Medulla oblongata (tissue), 1 donor: ENCODE data around the gene NDEL1.
A peak's percentile ranks its signal among the peaks of the same experiment; 100 is the strongest.

ENCODE experiments used
- DNase-seq: peaks from one replicate; pipeline ENCODE4 v3.0.0-alpha.2; 2015; ENCODE audit errors: extremely low spot score

The NDEL1 gene

DNA sequence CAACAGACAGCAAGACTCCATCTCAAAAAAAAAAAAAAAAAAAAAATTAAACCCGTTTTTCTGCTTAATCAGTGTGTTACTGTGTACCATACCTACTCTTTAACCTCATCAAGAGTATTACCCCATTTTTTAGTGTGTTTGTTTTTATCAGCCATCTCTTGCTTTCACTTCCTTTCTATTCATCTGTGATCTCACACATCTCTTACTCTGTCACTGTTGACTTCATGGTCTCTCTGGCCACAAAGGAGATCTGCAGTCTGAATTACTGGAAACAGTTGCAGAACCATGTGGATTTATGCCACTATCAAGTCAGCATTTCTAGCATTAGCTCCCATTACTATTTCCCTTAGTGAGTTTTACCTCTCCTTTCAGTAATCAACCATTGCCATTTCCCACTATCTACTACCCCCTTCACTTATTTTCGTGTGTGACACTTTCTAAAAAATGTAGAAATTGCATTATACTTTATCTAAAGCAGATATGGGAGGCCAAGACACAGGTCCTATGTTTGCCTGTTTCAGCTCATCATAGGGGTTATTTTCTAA, 20.1 kb downstream of the NDEL1 start:
- no peak for DNase-seq

- DNase-seq = no peak
Observed at GRCh38 chr17:8458128-8458527, 22.4 kb downstream of the NDEL1 start.

- DNase-seq = no peak
Observed at GRCh38 chr17:8459107-8459506, 23.4 kb downstream of the NDEL1 start.

DNA sequence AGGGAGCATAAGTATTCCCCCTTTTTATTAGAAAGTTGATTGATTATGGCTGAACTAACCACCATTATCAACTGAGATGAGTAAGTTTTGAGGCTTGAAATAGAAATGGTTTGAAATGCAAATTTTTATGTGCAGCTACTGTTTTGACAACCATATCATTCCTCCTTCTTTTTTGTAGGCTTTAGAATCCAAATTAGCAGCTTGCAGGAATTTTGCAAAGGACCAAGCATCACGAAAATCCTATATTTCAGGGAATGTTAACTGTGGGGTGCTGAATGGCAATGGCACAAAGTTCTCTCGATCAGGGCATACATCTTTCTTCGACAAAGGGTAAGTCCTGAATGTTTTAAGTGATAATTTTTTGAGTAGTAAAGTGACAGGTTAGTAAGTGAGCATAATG, 24.1 kb downstream of the NDEL1 start:
- DNase-seq = no peak

GRCh38 chr17:8462564-8462963, 26.9 kb downstream of the NDEL1 start:
- no peak for DNase-seq

DNA sequence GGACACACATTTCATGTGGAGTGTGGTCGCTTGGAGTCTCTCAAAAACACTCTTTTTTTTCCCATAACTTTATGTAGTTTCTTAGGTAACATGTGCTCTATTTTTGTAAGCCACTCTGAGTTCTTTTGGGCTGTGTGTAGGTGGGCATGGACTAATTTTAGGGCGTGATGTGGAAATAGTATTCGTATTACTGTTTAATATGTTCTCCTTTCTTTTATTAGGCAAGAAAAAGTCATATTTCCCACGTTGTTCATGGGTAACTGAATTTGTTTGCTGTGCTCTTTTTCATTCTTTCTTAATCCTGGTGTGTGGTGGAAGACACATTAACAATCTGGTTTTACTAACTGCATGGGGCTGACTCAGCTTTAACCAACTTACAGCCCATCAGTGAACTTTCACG, 27.4 kb downstream of the NDEL1 start:
- no peak for DNase-seq

GRCh38 chr17:8464941-8465340, 29.3 kb downstream of the NDEL1 start:
- DNase-seq = no peak

DNA sequence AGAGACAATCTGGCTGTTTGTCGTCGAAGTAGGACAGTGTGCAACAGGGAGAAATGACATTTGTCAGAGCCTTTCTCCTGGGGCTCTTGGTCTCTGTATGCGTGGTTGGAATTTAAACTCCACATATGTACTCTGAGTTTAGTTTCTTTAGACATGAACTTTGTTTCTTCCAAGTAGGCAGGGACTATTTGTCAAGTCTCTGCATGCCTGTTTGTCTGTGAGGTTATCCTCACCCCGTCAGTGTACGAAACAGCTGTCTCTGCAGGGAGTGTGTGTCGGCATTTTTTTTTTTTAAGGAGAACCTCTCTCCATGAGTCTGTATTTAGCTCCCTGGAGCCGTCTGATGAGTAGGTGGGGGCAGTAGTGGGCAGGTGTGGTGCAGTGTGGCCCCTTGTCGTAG, 29.7 kb downstream of the NDEL1 start:
- no peak for DNase-seq

GRCh38 chr17:8465759-8466158, 30.1 kb downstream of the NDEL1 start:
- no peak for DNase-seq

GRCh38 chr17:8466456-8466855, 30.8 kb downstream of the NDEL1 start:
- peak; percentile 28 for DNase-seq

DNA sequence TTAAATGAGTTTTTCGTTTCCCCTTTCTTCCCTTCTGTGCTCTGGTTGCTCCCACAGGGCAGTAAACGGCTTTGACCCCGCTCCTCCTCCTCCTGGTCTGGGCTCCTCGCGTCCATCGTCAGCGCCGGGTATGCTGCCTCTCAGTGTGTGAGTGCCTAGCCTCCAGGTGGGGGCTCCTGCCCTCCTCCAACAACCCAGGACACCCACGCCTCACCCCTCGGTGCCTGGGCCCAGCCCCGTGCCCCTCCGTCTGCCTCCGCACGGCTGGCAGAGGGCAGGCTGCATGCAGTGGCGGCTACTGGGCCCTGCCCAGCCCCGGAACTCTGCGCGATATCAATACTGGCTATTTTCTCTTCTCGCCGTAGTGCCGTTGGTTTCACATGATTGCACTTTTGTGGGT, 31.2 kb downstream of the NDEL1 start:
- DNase-seq = no peak

DNA sequence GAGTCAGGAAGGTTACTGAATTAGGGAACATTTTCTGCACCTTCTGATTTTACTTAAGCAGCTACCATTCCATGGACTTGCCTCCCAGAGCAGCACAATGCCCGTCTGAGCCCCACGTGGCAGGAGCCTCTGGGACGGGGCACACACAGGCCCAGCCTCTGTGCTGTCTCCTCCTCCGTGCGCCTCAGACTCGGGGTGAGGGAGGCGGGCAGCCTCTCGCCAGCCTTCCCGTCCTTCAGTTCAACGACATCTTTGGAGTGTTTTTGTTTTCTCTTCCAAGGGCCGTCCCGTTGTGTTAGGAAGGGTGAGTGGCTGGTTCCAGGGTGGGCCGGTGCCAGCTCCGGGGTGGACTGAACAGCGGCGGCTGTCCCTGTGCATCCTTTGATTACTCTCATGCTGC, 31.8 kb downstream of the NDEL1 start:
- peak; percentile 50 for DNase-seq

GRCh38 chr17:8468127-8468526, 32.4 kb downstream of the NDEL1 start:
- peak; percentile 28 for DNase-seq

DNA sequence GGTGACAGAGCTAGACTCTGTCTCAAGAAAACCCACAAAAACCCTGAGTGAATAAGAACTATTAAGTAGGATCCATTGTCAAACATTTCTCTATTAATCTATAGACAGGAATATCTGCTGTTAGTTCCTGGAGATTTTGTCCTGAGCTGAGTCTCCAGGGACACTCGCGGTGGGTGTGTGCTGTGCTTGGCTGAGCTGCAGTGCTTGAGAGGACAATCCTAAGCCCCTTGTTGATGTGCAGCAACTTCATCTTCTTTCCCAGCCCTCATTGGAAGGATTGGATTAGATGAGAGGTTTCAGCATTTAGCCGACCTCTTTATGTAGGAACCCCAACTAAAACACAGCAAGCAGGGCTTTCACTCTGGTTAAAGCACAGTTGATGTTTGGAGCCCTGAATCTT, 33.3 kb downstream of the NDEL1 start:
- DNase-seq = no peak

DNA sequence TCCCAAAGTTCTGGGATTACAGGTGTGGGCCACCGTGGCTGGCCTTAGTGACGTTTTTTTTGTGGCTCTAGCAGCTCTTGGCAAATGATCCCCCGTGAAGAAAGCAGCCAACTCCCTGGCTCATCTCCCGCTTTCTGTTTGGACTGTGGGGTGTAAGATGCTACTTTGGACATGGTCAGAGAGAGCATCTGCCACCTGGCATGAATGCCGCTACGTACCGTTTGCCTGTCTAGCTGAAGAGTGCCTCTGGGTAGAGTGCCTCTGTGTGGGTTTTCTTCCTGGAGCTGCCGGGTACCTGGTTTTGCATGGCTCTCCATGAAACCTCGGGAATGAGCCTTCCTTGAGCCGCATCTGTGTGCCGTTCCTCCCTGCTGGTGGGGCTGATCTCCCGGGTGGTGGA, 34.3 kb downstream of the NDEL1 start:
- no peak for DNase-seq

DNA sequence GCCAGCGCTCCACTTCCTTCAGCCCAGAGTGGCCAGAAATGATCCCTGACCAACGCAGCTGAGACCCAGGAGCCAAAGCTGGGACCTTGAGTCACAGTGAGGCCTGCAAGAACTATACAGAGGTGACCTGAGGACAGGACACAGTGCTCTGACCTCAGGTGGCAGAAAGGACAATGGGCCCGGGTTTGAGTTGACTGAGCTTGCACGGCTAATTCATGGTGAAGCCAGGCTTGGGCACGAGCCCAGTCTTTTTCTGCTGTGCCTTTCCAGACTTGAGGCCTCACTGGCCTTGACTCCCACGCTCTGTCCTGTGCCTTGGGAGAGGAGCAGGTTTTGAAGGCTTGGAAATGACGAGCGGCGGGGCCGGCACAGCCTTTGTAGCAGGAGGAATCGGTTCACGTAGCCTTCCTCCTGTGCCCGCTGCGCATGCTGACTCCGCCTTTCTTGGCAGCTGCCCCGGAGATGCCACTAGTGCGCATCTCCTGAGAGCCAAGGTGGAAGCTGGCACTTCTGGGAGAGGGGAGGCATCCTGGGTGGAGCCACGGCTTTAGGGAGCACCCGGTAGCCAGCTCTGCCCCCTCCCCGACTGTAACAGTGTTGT, 34.9 kb downstream of the NDEL1 start:
- DNase-seq = peak; percentile 44

GRCh38 chr17:8472663-8473062, 37.0 kb downstream of the NDEL1 start:
- DNase-seq = no peak

- DNase-seq = no peak
Observed at GRCh38 chr17:8473451-8474192, 37.9 kb downstream of the NDEL1 start.

GRCh38 chr17:8474826-8475225, 39.1 kb downstream of the NDEL1 start:
- no peak for DNase-seq

- DNase-seq = no peak
Observed at GRCh38 chr17:8475227-8475626, 39.5 kb downstream of the NDEL1 start.

GRCh38 chr17:8475781-8476180, 40.1 kb downstream of the NDEL1 start:
- no peak for DNase-seq

- no peak for DNase-seq
Observed at GRCh38 chr17:8476741-8477140, 41.1 kb downstream of the NDEL1 start.

DNA sequence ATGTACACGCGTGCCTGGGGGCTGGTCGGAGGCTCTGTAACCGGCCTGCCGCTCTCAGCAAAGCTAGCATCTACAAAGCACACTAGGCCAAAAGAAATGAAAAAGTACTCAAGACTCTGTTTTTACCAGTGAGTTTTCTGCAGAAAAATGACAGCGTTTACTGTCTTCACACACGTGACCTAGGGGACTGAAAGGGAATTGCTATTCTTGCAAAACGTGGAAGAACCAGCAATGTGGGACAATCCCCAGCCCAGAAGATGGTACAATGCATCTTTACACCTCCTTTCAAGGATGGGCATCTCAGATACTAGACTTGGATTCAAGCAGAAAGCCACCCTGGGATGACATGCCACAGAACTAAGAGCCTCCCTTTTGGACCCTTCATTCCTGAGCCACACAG, 41.5 kb downstream of the NDEL1 start:
- DNase-seq = no peak
